Hepatocyte (in vitro differentiated cells): ENCODE measurements around the gene SLC25A13. TPM values are rescaled to one million over a fixed set of nuclear protein-coding genes. Genes with fewer than 3 reads are reported as not detected.

Source experiments
- DNase-seq: peaks from one replicate; pipeline ENCODE4 v3.0.0-alpha.2; 2016; ENCODE audit warnings: low spot score
- H2AFZ ChIP-seq: fragments of 200-600 bp; sonication (generic); 2 replicates; pipeline ENCODE4 v1.6.0; 2016; ENCODE audit warnings: antibody characterized with exemption, mild to moderate bottlenecking
- H3K27ac ChIP-seq: fragments of 200-600 bp; sonication (generic); 2 replicates; pipeline ENCODE4 v1.5.1; 2016; ENCODE audit warnings: mild to moderate bottlenecking
- H3K27me3 ChIP-seq: fragments of 200-600 bp; sonication (generic); 2 replicates; pipeline ENCODE4 v1.6.1; 2016
- H3K36me3 ChIP-seq: fragments of 200-600 bp; sonication (generic); replicated peaks from 2 replicates; pipeline ENCODE4 v1.5.1; 2016; ENCODE audit warnings: low read depth; ENCODE audit not compliant: insufficient read depth
- H3K4me1 ChIP-seq: fragments of 200-600 bp; sonication (generic); 2 replicates; pipeline ENCODE4 v1.5.1; 2016; ENCODE audit warnings: mild to moderate bottlenecking, moderate library complexity; ENCODE audit not compliant: insufficient read depth
- H3K4me2 ChIP-seq: fragments of 200-600 bp; sonication (generic); 2 replicates; pipeline ENCODE4 v1.6.0; 2016
- H3K4me3 ChIP-seq: fragments of 200-600 bp; sonication (generic); 2 replicates; pipeline ENCODE4 v1.5.1; 2016; ENCODE audit warnings: mild to moderate bottlenecking
- H3K79me2 ChIP-seq: fragments of 200-600 bp; sonication (generic); 2 replicates; pipeline ENCODE4 v1.6.0; 2017; ENCODE audit warnings: mild to moderate bottlenecking
- H3K9me2 ChIP-seq: fragments of 200-600 bp; sonication (generic); replicated peaks from 2 replicates; pipeline ENCODE4 v1.6.0; 2017; ENCODE audit warnings: mild to moderate bottlenecking; ENCODE audit not compliant: insufficient read depth
- H3K9me3 ChIP-seq: fragments of 200-600 bp; sonication (generic); 2 replicates; pipeline ENCODE4 v1.5.1; 2016; ENCODE audit warnings: low read depth, mild to moderate bottlenecking
- H4K20me1 ChIP-seq: fragments of 200-600 bp; sonication (generic); 2 replicates; pipeline ENCODE4 v1.6.0; 2016; ENCODE audit warnings: mild to moderate bottlenecking; ENCODE audit not compliant: insufficient read depth, poor library complexity, severe bottlenecking
- CTCF ChIP-seq: fragments of 200-600 bp; sonication (generic); IDR thresholded peaks from 2 replicates; pipeline ENCODE4 v1.5.1; 2016; ENCODE audit warnings: antibody characterized with exemption, mild to moderate bottlenecking; ENCODE audit not compliant: poor library complexity
- EZH2 ChIP-seq: fragments of 200-600 bp; sonication (generic); IDR thresholded peaks from 2 replicates; pipeline ENCODE4 v1.6.1; 2016; ENCODE audit warnings: antibody characterized with exemption, mild to moderate bottlenecking, borderline replicate concordance
- EZH2phosphoT487 ChIP-seq: fragments of 200-600 bp; sonication (generic); IDR thresholded peaks from one replicate; pipeline ENCODE4 v1.6.1; 2018; ENCODE audit warnings: antibody characterized with exemption, mild to moderate bottlenecking, low read depth, moderate library complexity; ENCODE audit not compliant: unreplicated experiment, severe bottlenecking
- WGBS: methylation state at CpG from one replicate; pipeline ENCODE4 v1.1.6; 2016; ENCODE audit warnings: low lambda C conversion rate; ENCODE audit errors: missing lambda C conversion rate; 5-methylcytosine and 5-hydroxymethylcytosine counted together
- polyA plus RNA-seq: library from polyadenylated mRNA; unstranded; fragments of >200 nt; fragmentation: Nextera tagmentation; extraction: Ambion mirVana; gene quantifications from 2 replicates; pipeline ENCODE4 v1.2.1, GENCODE V29; 2016
- total RNA-seq: library from RNA; depleted of rRNA; stranded (reverse); fragments of >200 nt; gene quantifications from 2 replicates; pipeline ENCODE4 v1.2.3, GENCODE V29; 2014

SLC25A13 gene
- total and polyA plus RNA-seq, 2 experiments from 2014 or later = 37.5 to 55.1 TPM

GRCh38 chr7:96218664-96219243, 103.1 kb downstream of the SLC25A13 start:
- Histone ChIP-seq H3K4me2 (no peak overlapping the region), H3K79me2 (no peaks in the 10 kb centered on the region), H3K4me1 (no peaks in the 10 kb centered on the region), H3K9me2 (no peaks in the 10 kb centered on the region), H3K27me3 (no peaks in the 10 kb centered on the region), H3K27ac (no peak overlapping the region), H2AFZ (no peak overlapping the region), H3K36me3 (no peaks in the 10 kb centered on the region), H3K9me3 (no peaks in the 10 kb centered on the region), H3K4me3 (no peak overlapping the region), H4K20me1 (no peaks in the 10 kb centered on the region)
- WGBS = 63% methylated on average over 4 of the region's 4 CpGs
- DNase-seq = no peak
- no peak for TF ChIP-seq EZH2
- no peak for TF ChIP-seq CTCF
- TF ChIP-seq EZH2phosphoT487 = no peak

GRCh38 chr7:96217147-96217546, 104.8 kb downstream of the SLC25A13 start:
- Histone ChIP-seq H3K79me2 (no peaks in the 10 kb centered on the region), H3K36me3 (no peaks in the 10 kb centered on the region), H2AFZ (no peak overlapping the region), H3K9me2 (no peaks in the 10 kb centered on the region), H4K20me1 (no peaks in the 10 kb centered on the region), H3K4me1 (no peaks in the 10 kb centered on the region), H3K4me3 (no peak overlapping the region), H3K27ac (no peak overlapping the region), H3K27me3 (no peaks in the 10 kb centered on the region), H3K9me3 (no peaks in the 10 kb centered on the region), H3K4me2 (no peak overlapping the region)
- DNase-seq = no peak
- WGBS = 88% methylated on average over 1 of the region's 1 CpG
- no peak for TF ChIP-seq EZH2
- no peak for TF ChIP-seq EZH2phosphoT487
- TF ChIP-seq CTCF = no peak

- Histone ChIP-seq H3K27ac (no peak overlapping the region), H2AFZ (no peak overlapping the region), H3K4me1 (no peaks in the 10 kb centered on the region), H3K9me2 (no peaks in the 10 kb centered on the region), H3K9me3 (no peaks in the 10 kb centered on the region), H3K27me3 (no peaks in the 10 kb centered on the region), H3K36me3 (no peaks in the 10 kb centered on the region), H3K4me3 (no peak overlapping the region), H3K79me2 (peaks cover under 1% of the 10 kb centered on the region), H4K20me1 (no peaks in the 10 kb centered on the region), H3K4me2 (no peak overlapping the region)
- TF ChIP-seq EZH2phosphoT487 = no peak
- TF ChIP-seq CTCF = no peak
- TF ChIP-seq EZH2 = no peak
- no peak for DNase-seq
- 97% methylated on average over 7 of the region's 7 CpGs for WGBS
Observed at GRCh38 chr7:96216373-96216772, 105.5 kb downstream of the SLC25A13 start.

- Histone ChIP-seq H3K4me1 (no peaks in the 10 kb centered on the region), H3K79me2 (peaks cover 3% of the 10 kb centered on the region), H3K27me3 (no peaks in the 10 kb centered on the region), H2AFZ (no peak overlapping the region), H3K9me3 (no peaks in the 10 kb centered on the region), H3K4me2 (no peak overlapping the region), H4K20me1 (no peaks in the 10 kb centered on the region), H3K36me3 (no peaks in the 10 kb centered on the region), H3K9me2 (no peaks in the 10 kb centered on the region), H3K27ac (no peak overlapping the region), H3K4me3 (no peak overlapping the region)
- TF ChIP-seq EZH2 (no peak), EZH2phosphoT487 (no peak), CTCF (no peak)
- DNase-seq = no peak
- WGBS = 100% methylated on average over 2 of the region's 2 CpGs
Observed at GRCh38 chr7:96212474-96212873, 109.4 kb downstream of the SLC25A13 start.
